ENCODE results near the gene CSF1R.

Gene CSF1R

GRCh38 chr5:150013931-150014330 is 72.4 kb downstream of the CSF1R start:
- no peaks in the 10 kb centered on the region for H3K9me2 ChIP-seq (replicated peaks; ENCODE audit: control insufficient read depth, low read length)
- peaks cover 99% of the 10 kb centered on the region for H3K36me3 ChIP-seq (ENCODE audit: control insufficient read depth, low read length)
- no peak overlapping the region for H3K4me3 ChIP-seq (ENCODE audit: low read length)
- no peaks in the 10 kb centered on the region for H3F3A ChIP-seq (ENCODE audit: control insufficient read depth, insufficient read depth)
- H3K27me3 ChIP-seq (ENCODE audit: control insufficient read depth, low read length): no peaks in the 10 kb centered on the region
- peaks cover 18% of the 10 kb centered on the region; the same call in 1 of the 2 replicates for H3K9me3 ChIP-seq (ENCODE audit: control insufficient read depth, insufficient read depth, low read length)
- TF ChIP-seq EZH2phosphoT487 (IDR thresholded peaks at IDR 0.05; ENCODE audit: borderline replicate concordance, low read length) (no peak), CTCF (IDR thresholded peaks at IDR 0.05; ENCODE audit: low read depth, low read length, poor library complexity, severe bottlenecking) (no peak)
- H3K4me1 ChIP-seq (ENCODE audit: control insufficient read depth, low read length): no peaks in the 10 kb centered on the region
- no peaks in the 10 kb centered on the region for H4K20me1 ChIP-seq (ENCODE audit: control insufficient read depth, insufficient read depth, low read depth, low read length)
- peaks cover 6% of the 10 kb centered on the region for H3K79me2 ChIP-seq (ENCODE audit: control insufficient read depth, low read length)
- no peak overlapping the region for H3K27ac ChIP-seq (ENCODE audit: low read depth, low read length)
- no peak overlapping the region for H3K4me2 ChIP-seq (ENCODE audit: low read length)

GRCh38 chr5:150009671-150010387 is 76.5 kb downstream of the CSF1R start:
- Histone ChIP-seq H3K36me3 (ENCODE audit: control insufficient read depth, low read length) (peaks cover 95% of the 10 kb centered on the region), H3F3A (ENCODE audit: control insufficient read depth, insufficient read depth) (no peaks in the 10 kb centered on the region), H3K27ac (ENCODE audit: low read depth, low read length) (no peak overlapping the region), H4K20me1 (ENCODE audit: control insufficient read depth, insufficient read depth, low read depth, low read length) (peaks cover 3% of the 10 kb centered on the region; the same call in 1 of the 2 replicates), H3K9me2 (replicated peaks; ENCODE audit: control insufficient read depth, low read length) (no peaks in the 10 kb centered on the region), H3K4me2 (ENCODE audit: low read length) (no peak overlapping the region), H3K4me1 (ENCODE audit: control insufficient read depth, low read length) (no peaks in the 10 kb centered on the region), H3K4me3 (ENCODE audit: low read length) (no peak overlapping the region), H3K27me3 (ENCODE audit: control insufficient read depth, low read length) (no peaks in the 10 kb centered on the region), H3K9me3 (ENCODE audit: control insufficient read depth, insufficient read depth, low read length) (peaks cover 4% of the 10 kb centered on the region; the same call in 1 of the 2 replicates), H3K79me2 (ENCODE audit: control insufficient read depth, low read length) (peaks cover 38% of the 10 kb centered on the region)
- no peak for TF ChIP-seq EZH2phosphoT487 (IDR thresholded peaks at IDR 0.05; ENCODE audit: borderline replicate concordance, low read length)
- no peak for TF ChIP-seq CTCF (IDR thresholded peaks at IDR 0.05; ENCODE audit: low read depth, low read length, poor library complexity, severe bottlenecking)

- no peak for TF ChIP-seq EZH2phosphoT487 (IDR thresholded peaks at IDR 0.05; ENCODE audit: borderline replicate concordance, low read length)
- no peak for TF ChIP-seq CTCF (IDR thresholded peaks at IDR 0.05; ENCODE audit: low read depth, low read length, poor library complexity, severe bottlenecking)
- peaks cover 8% of the 10 kb centered on the region for H3K4me1 ChIP-seq (ENCODE audit: control insufficient read depth, low read length)
- peaks cover 8% of the 10 kb centered on the region; the same call in 1 of the 2 replicates for H4K20me1 ChIP-seq (ENCODE audit: control insufficient read depth, insufficient read depth, low read depth, low read length)
- H3K79me2 ChIP-seq (ENCODE audit: control insufficient read depth, low read length): peaks cover 65% of the 10 kb centered on the region
- no peak overlapping the region for H3K4me2 ChIP-seq (ENCODE audit: low read length)
- no peaks in the 10 kb centered on the region for H3K9me3 ChIP-seq (ENCODE audit: control insufficient read depth, insufficient read depth, low read length)
- H3K4me3 ChIP-seq (ENCODE audit: low read length): no peak overlapping the region
- no peaks in the 10 kb centered on the region for H3F3A ChIP-seq (ENCODE audit: control insufficient read depth, insufficient read depth)
- H3K27me3 ChIP-seq (ENCODE audit: control insufficient read depth, low read length): no peaks in the 10 kb centered on the region
- H3K36me3 ChIP-seq (ENCODE audit: control insufficient read depth, low read length): peaks cover 90% of the 10 kb centered on the region
- no peak overlapping the region for H3K27ac ChIP-seq (ENCODE audit: low read depth, low read length)
- H3K9me2 ChIP-seq (replicated peaks; ENCODE audit: control insufficient read depth, low read length): no peaks in the 10 kb centered on the region
These were observed 79.3 kb downstream of the CSF1R start for GRCh38 chr5:150007050-150007449.

Measured in DOHH2 (cell line).